ENCODE results near the gene F2RL3. TPM values are rescaled to one million over a fixed set of nuclear protein-coding genes. Genes with fewer than 3 reads are reported as not detected.

F2RL3 gene
- total RNA-seq, 2 donors from 2014 or later = 0.36 to 6.2 TPM

- no peaks in the 10 kb centered on the region for H3K4me1 ChIP-seq (replicated peaks)
- no peak for DNase-seq (ENCODE audit: low spot score)
- intact Hi-C loops (cut with DNase I) = no loop called here
- no peaks in the 10 kb centered on the region for H3K27me3 ChIP-seq (replicated peaks; ENCODE audit: insufficient read depth)
- no peak overlapping the region for H3K27ac ChIP-seq
- H3K4me3 ChIP-seq = no peak overlapping the region
- TF ChIP-seq POLR2A (IDR thresholded peaks at IDR 0.05) = no peak
- TF ChIP-seq POLR2AphosphoS5 (IDR thresholded peaks at IDR 0.05) = no peak
- TF ChIP-seq, protein P1, sequence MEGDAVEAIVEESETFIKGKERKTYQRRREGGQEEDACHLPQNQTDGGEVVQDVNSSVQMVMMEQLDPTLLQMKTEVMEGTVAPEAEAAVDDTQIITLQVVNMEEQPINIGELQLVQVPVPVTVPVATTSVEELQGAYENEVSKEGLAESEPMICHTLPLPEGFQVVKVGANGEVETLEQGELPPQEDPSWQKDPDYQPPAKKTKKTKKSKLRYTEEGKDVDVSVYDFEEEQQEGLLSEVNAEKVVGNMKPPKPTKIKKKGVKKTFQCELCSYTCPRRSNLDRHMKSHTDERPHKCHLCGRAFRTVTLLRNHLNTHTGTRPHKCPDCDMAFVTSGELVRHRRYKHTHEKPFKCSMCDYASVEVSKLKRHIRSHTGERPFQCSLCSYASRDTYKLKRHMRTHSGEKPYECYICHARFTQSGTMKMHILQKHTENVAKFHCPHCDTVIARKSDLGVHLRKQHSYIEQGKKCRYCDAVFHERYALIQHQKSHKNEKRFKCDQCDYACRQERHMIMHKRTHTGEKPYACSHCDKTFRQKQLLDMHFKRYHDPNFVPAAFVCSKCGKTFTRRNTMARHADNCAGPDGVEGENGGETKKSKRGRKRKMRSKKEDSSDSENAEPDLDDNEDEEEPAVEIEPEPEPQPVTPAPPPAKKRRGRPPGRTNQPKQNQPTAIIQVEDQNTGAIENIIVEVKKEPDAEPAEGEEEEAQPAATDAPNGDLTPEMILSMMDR (IDR thresholded peaks at IDR 0.05) = no peak
- H3K36me3 ChIP-seq = no peaks in the 10 kb centered on the region
- no peaks in the 10 kb centered on the region for H3K9me3 ChIP-seq
- 87% methylated on average over 9 of the region's 9 CpGs for WGBS
Observed at GRCh38 chr19:16940626-16941025, 51.8 kb downstream of the F2RL3 start.

Small RNA genes within 50 kb of the gene (small RNA-seq; reads per million reads assigned to genes)
- gene RN7SL823P (0 reads per million in 2 donors), gene RN7SL835P (0 reads per million in 2 donors)

Other genes with a start within 250 kb of the F2RL3 start
- gene SMIM7, start 228.9 kb upstream of the F2RL3 start, total RNA-seq = 100 to 1,000 TPM; 146 to 171 TPM
- 10 to 100 TPM; 11.7 to 20.6 TPM for gene TMEM38A, start 227.9 kb upstream of the F2RL3 start, total RNA-seq
- 10 to 100 TPM; 15.8 to 41.3 TPM for gene NWD1, start 169.2 kb upstream of the F2RL3 start, total RNA-seq
- gene SIN3B, start 59.6 kb upstream of the F2RL3 start, total RNA-seq = 100 to 1,000 TPM in 1 of 2 donors, 10 to 100 TPM in 1; 37.8 to 159 TPM
- gene CPAMD8, start 137.8 kb downstream of the F2RL3 start, total RNA-seq = 100 to 1,000 TPM; 134 to 216 TPM
- gene HAUS8, start 186.5 kb downstream of the F2RL3 start, total RNA-seq = 10 to 100 TPM in 1 of 2 donors, 1 to 10 TPM in 1; 6.5 to 15.3 TPM
- gene MYO9B, start 186.8 kb downstream of the F2RL3 start, total RNA-seq = 100 to 1,000 TPM in 1 of 2 donors, 10 to 100 TPM in 1; 50.9 to 208 TPM